Tibial nerve (tissue), 4 donors: Measurements from ENCODE around the gene BEST2. TPM values are rescaled to one million over a fixed set of nuclear protein-coding genes. Genes with fewer than 3 reads are reported as not detected.

Experiments used
- DNase-seq, 2 donors: peaks; one replicate each; pipeline ENCODE4 v3.0.0-alpha.2; 2019; ENCODE audit warnings: low spot score in 2 of 2
- H3K27ac ChIP-seq, 4 donors: fragments of 200-600 bp; sonication (generic) in 3 of 4; one replicate each; pipeline ENCODE4 v1.5.1; 2017 to 2019; ENCODE audit warnings: mild to moderate bottlenecking in 1 of 4
- H3K27me3 ChIP-seq, 2 donors: fragments of 200-600 bp; sonication (generic) in 1 of 2; one replicate each; pipeline versions ENCODE4 v1.5.1 to v1.6.0; 2017 to 2019
- H3K36me3 ChIP-seq, 3 donors: fragments of 200-600 bp; sonication (generic); one replicate each; pipeline ENCODE4 v1.5.1; 2018 to 2019
- H3K4me1 ChIP-seq, 4 donors: fragments of 200-600 bp; sonication (generic) in 3 of 4; one replicate each; pipeline ENCODE4 v1.5.1; 2017 to 2019
- H3K4me3 ChIP-seq, 4 donors: fragments of 200-600 bp; sonication (generic) in 3 of 4; one replicate each; pipeline ENCODE4 v1.5.1; 2017 to 2019; ENCODE audit warnings: mild to moderate bottlenecking in 1 of 4, moderate library complexity in 1 of 4
- H3K9me3 ChIP-seq, 4 donors: fragments of 200-600 bp; sonication (generic) in 3 of 4; one replicate each; pipeline ENCODE4 v1.5.1; 2017 to 2019
- EP300 ChIP-seq, 2 donors: sonication (generic); formaldehyde crosslinking; IDR thresholded peaks; one replicate each; pipeline ENCODE4 v1.6.1; 2017; ENCODE audit warnings: antibody characterized with exemption in 2 of 2, mild to moderate bottlenecking in 1 of 2
- POLR2A ChIP-seq, 2 donors: fragments of 450-650 bp; IDR thresholded peaks; one replicate each; pipeline ENCODE4 v1.6.1; 2017; ENCODE audit warnings: antibody characterized with exemption in 2 of 2, mild to moderate bottlenecking in 2 of 2, moderate library complexity in 2 of 2
- WGBS, 2 donors: methylation state at CpG; one replicate each; pipeline ENCODE4 v1.1.5; 2018; 5-methylcytosine and 5-hydroxymethylcytosine counted together
- total RNA-seq, 4 donors: library from RNA; depleted of rRNA; stranded (reverse); fragments of >200 nt; gene quantifications; one replicate each; pipeline ENCODE4 v1.1.0, GENCODE V29; 2016
- TF ChIP-seq, protein P1 (sequence below), 5 experiments: fragments of 200-600 bp in 3 of 5; fragments of 450-650 bp in 2 of 5; sonication (generic) in 3 of 5; IDR thresholded peaks; one replicate each; pipeline ENCODE4 v1.5.1; 2016 to 2019; ENCODE audit warnings: antibody characterized with exemption in 5 of 5, mild to moderate bottlenecking in 3 of 5, moderate library complexity in 2 of 5

BEST2 gene
- total RNA-seq, 4 donors from 2014 or later = 0.21 TPM; not detected in 3

DNA sequence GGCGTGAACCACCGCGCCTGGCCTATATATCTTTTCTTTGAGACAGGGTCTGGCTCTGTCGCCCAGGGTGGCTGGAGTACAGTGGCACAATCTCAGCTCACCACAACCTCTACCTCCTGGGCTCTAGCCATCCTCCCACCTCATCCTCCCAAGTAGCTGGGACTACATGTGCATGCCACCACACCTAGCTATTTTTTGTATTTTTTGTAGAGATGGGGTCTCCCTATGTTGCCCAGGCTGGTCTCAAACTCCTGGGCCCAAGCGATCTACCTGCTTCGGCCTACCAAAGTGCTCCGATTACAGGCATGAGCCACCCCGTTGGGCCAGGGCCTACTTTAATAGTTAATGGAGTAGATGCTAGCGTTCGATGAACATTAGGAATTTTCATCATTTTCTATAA, 31.3 kb upstream of the BEST2 start:
- H3K9me3 ChIP-seq = no peaks in the 10 kb centered on the region
- WGBS, 2 donors = 86 to 87% methylated on average over 10 of the region's 10 CpGs
- no peaks in the 10 kb centered on the region for H3K27me3 ChIP-seq
- peak overlapping the region in 3 of 4 donors; percentile 68 to 90 (median 68) for H3K4me3 ChIP-seq
- peaks cover 0 to 58% (median 31%) of the 10 kb centered on the region in 4 donors for H3K4me1 ChIP-seq
- peak overlapping the region in 3 of 4 donors; percentile 93 to 97 (median 94) for H3K27ac ChIP-seq
- no peak for DNase-seq
- TF ChIP-seq POLR2A (IDR thresholded peaks at IDR 0.05) (no peak), EP300 (IDR thresholded peaks at IDR 0.05) (no peak)
- TF ChIP-seq, protein P1, sequence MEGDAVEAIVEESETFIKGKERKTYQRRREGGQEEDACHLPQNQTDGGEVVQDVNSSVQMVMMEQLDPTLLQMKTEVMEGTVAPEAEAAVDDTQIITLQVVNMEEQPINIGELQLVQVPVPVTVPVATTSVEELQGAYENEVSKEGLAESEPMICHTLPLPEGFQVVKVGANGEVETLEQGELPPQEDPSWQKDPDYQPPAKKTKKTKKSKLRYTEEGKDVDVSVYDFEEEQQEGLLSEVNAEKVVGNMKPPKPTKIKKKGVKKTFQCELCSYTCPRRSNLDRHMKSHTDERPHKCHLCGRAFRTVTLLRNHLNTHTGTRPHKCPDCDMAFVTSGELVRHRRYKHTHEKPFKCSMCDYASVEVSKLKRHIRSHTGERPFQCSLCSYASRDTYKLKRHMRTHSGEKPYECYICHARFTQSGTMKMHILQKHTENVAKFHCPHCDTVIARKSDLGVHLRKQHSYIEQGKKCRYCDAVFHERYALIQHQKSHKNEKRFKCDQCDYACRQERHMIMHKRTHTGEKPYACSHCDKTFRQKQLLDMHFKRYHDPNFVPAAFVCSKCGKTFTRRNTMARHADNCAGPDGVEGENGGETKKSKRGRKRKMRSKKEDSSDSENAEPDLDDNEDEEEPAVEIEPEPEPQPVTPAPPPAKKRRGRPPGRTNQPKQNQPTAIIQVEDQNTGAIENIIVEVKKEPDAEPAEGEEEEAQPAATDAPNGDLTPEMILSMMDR (IDR thresholded peaks at IDR 0.05) = no peak
- H3K36me3 ChIP-seq = peaks cover 3 to 39% (median 4%) of the 10 kb centered on the region in 3 donors

DNA sequence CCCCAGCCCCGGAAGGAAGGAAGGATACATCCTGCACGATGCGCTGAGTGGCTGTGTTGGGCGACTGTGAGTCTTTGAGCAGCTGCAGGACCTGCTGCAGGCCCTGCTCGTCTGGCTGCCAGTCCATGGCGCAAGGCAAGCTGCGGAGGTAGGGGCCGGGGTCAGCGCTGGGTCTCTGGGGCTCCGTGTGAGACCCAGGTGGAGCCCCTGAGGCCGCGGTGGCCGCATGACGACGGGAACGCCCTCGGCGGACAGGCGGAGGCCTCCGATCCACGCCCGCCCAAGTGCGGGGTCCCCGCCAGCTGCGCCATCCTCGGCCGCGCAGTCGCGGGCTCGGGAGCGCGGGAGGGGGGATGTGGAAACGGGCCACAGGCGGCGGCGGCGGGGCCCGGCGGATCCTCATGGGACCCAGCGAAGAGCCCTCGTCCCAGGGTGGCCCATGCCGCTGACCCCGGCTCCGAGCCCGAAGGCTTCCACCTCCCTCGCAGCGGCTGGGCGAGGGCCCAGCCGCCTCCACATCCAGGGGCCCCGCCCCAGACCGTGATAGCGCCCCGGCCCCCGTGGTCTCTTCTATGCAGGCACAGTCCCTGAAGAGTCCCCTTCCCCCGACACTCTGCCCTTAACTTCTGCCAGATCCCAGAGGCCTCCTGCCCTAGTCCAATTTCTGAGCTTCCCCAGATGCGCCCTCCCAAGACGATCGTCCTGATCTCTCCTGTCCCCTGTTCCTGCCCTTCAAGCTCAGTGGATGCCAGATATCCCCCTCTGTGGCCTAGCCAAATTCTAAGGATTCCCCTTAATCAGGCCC, 30.5 kb upstream of the BEST2 start:
- Histone ChIP-seq H3K36me3 (peaks cover 0 to 31% (median 0%) of the 10 kb centered on the region in 3 donors), H3K4me1 (peaks cover 0 to 58% (median 31%) of the 10 kb centered on the region in 4 donors), H3K27ac (peak overlapping the region; percentile 89 to 97 (median 94)), H3K9me3 (no peaks in the 10 kb centered on the region), H3K4me3 (peak overlapping the region; percentile 68 to 93 (median 79)), H3K27me3 (no peaks in the 10 kb centered on the region)
- 3 to 9% methylated on average over 13 to 28 of the region's 59 CpGs for WGBS, 2 donors
- TF ChIP-seq POLR2A (IDR thresholded peaks at IDR 0.05) (no peak), EP300 (IDR thresholded peaks at IDR 0.05) (no peak)
- TF ChIP-seq, protein P1 (IDR thresholded peaks at IDR 0.05) = no peak
- DNase-seq = no peak

DNA sequence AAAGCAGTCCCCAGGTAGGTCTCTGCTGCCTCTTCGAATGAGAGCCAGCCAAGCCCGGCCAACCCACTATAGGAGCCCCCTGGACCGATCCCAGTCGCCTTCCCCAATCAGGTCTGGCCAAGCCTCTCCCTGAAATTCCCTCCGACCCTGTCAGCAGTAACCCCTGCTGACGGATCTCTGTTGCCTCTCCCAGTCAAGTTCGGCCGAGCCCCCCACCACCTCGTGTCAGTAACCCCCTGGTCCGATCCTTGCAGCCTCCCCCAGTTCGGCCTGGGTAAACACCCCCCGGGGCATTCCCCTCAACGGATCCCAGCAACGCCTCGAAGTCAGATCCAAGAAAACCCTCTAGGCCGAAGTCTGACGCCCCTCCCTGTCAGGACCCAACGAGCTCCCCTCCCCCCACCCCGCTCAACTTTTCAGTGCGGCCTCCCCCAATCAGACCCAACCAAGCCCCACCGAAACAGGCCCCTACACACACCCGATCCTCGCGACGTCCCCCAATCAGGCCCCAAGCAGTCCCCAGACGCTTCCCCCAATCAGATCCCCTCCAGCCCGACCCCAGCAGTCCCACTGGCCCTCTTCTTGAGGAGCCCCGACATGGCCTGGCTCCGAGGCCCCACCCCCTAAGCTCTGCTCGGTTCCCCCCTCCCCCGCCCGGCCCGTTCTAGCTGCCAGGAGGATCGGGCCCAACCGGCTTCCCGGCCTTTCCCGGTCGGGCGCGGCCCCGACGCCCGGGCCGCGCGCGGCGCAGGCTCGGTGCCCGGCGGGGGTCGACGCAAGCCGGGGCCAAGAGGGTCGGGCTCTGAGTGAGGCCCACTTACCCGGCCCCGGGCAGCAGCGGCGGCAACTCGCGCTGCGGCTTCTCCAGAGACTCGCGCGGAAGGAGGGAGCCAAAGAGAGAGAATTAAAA, 29.7 kb upstream of the BEST2 start:
- no peaks in the 10 kb centered on the region for H3K27me3 ChIP-seq
- DNase-seq = no peak
- H3K4me1 ChIP-seq = peaks cover 0 to 58% (median 31%) of the 10 kb centered on the region in 4 donors
- TF ChIP-seq EP300 (IDR thresholded peaks at IDR 0.05) = no peak
- TF ChIP-seq POLR2A (IDR thresholded peaks at IDR 0.05) = no peak
- TF ChIP-seq, protein P1 (IDR thresholded peaks at IDR 0.05) = no peak
- peaks cover 0 to 27% (median 0%) of the 10 kb centered on the region in 3 donors for H3K36me3 ChIP-seq
- no peaks in the 10 kb centered on the region for H3K9me3 ChIP-seq
- H3K27ac ChIP-seq = peak overlapping the region; percentile 89 to 97 (median 94)
- 0 to 1% methylated on average over 20 to 28 of the region's 65 CpGs for WGBS, 2 donors
- H3K4me3 ChIP-seq = peak overlapping the region; percentile 68 to 93 (median 79)

DNA sequence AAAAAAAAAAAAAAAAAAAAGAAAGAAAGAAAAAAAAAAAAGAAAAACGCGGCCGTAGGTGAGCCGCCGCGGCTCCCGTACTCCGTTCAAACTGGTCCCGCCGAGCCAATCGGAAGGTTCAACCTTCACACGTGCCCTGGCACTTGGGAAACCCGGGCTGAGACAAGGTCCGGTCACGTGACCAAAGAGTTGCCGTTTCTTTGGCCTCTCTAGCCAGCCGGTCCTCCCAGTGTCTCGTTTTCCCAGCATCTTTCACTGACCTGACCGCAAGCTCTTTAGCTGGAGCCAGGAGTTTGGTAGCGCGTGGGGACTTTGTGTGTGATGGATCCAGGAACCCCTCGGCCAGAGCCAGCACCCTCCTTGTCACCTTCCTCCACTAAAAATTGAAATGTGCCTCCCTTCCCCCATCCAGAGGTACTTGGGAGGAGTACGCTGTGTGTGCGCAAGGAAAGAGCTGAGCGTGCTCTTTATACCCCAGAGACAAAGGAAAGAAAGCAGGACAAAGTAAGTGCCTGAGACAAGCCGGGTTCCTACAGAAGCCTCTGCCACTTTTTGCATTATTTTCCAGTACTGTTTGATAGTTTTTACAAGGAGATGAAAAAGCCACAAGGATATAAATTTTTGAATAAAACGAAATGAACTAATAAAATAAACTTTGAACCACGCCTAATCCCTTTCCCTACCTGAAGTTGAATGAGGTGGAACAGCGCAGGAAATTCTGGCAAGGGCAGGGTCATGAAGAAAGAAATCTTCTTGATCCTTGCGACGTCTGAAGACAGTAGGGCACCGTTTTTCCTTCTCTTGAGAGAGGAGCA, 28.8 kb upstream of the BEST2 start:
- peak; percentile 94 to 98 for DNase-seq
- no peaks in the 10 kb centered on the region for H3K9me3 ChIP-seq
- H3K4me1 ChIP-seq = peaks cover 0 to 55% (median 31%) of the 10 kb centered on the region in 4 donors
- peak overlapping the region; percentile 68 to 93 (median 79) for H3K4me3 ChIP-seq
- WGBS, 2 donors = 0 to 1% methylated on average over 31 to 32 of the region's 32 CpGs
- H3K27me3 ChIP-seq = no peaks in the 10 kb centered on the region
- peak overlapping the region; percentile 89 to 97 (median 94) for H3K27ac ChIP-seq
- H3K36me3 ChIP-seq = peaks cover 0 to 27% (median 0%) of the 10 kb centered on the region in 3 donors
- TF ChIP-seq POLR2A (IDR thresholded peaks at IDR 0.05) (peak in 1 of 2 donors; percentile 49), EP300 (IDR thresholded peaks at IDR 0.05) (peak; percentile 43 to 87)
- TF ChIP-seq, protein P1 (IDR thresholded peaks at IDR 0.05) = no peak
